ENCODE results near the gene NDUFA13. TPM values are rescaled to one million over a fixed set of nuclear protein-coding genes. Genes with fewer than 3 reads are reported as not detected.

The NDUFA13 gene
- total RNA-seq, 1 donor from 2014 or later, result 218 TPM

GRCh38 chr19:19561946-19562664, 46.1 kb downstream of the NDUFA13 start:
- DNase-seq (no peak), ATAC-seq (no peak)
- H3K27me3 ChIP-seq (ENCODE audit: low read depth), result no peaks in the 10 kb centered on the region
- intact Hi-C loops (cut with DNase I), result no loop called here
- H3K4me3 ChIP-seq, result no peak overlapping the region
- H3K9me3 ChIP-seq, result no peaks in the 10 kb centered on the region
- H3K36me3 ChIP-seq, result no peaks in the 10 kb centered on the region
- H3K4me1 ChIP-seq, result no peaks in the 10 kb centered on the region
- H3K27ac ChIP-seq, result no peak overlapping the region
- no peak for TF ChIP-seq CTCF (IDR thresholded peaks at IDR 0.05)

GRCh38 chr19:19562665-19563347, 46.8 kb downstream of the NDUFA13 start:
- H3K27me3 ChIP-seq (ENCODE audit: low read depth), result no peaks in the 10 kb centered on the region
- no peak for TF ChIP-seq CTCF (IDR thresholded peaks at IDR 0.05)
- no peak overlapping the region for H3K27ac ChIP-seq
- no peaks in the 10 kb centered on the region for H3K4me1 ChIP-seq
- H3K9me3 ChIP-seq, result no peaks in the 10 kb centered on the region
- intact Hi-C loops (cut with DNase I), result no loop called here
- ATAC-seq, result peak; percentile 22 to 30
- no peak for DNase-seq
- no peak overlapping the region for H3K4me3 ChIP-seq
- no peaks in the 10 kb centered on the region for H3K36me3 ChIP-seq

- ATAC-seq (no peak), DNase-seq (no peak)
- Histone ChIP-seq H3K4me3 (no peak overlapping the region), H3K27me3 (ENCODE audit: low read depth) (no peaks in the 10 kb centered on the region), H3K4me1 (no peaks in the 10 kb centered on the region), H3K36me3 (no peaks in the 10 kb centered on the region), H3K9me3 (no peaks in the 10 kb centered on the region), H3K27ac (no peak overlapping the region)
- no peak for TF ChIP-seq CTCF (IDR thresholded peaks at IDR 0.05)
- intact Hi-C loops (cut with DNase I), result no loop called here
These were observed 47.4 kb downstream of the NDUFA13 start for GRCh38 chr19:19563348-19563848.

GRCh38 chr19:19566306-19566705, 50.3 kb downstream of the NDUFA13 start:
- TF ChIP-seq CTCF (IDR thresholded peaks at IDR 0.05), result no peak
- DNase-seq (no peak), ATAC-seq (no peak)
- H3K4me1 ChIP-seq, result no peaks in the 10 kb centered on the region
- H3K27ac ChIP-seq, result no peak overlapping the region
- no peak overlapping the region for H3K4me3 ChIP-seq
- H3K27me3 ChIP-seq (ENCODE audit: low read depth), result no peaks in the 10 kb centered on the region
- H3K9me3 ChIP-seq, result no peaks in the 10 kb centered on the region
- peaks cover 10% of the 10 kb centered on the region for H3K36me3 ChIP-seq
- intact Hi-C loops (cut with DNase I), result no loop called here

- Histone ChIP-seq H3K36me3 (peaks cover 10% of the 10 kb centered on the region), H3K27ac (no peak overlapping the region), H3K4me3 (no peak overlapping the region), H3K4me1 (no peaks in the 10 kb centered on the region), H3K27me3 (ENCODE audit: low read depth) (no peaks in the 10 kb centered on the region), H3K9me3 (no peaks in the 10 kb centered on the region)
- no peak for TF ChIP-seq CTCF (IDR thresholded peaks at IDR 0.05)
- intact Hi-C loops (cut with DNase I), result no loop called here
- ATAC-seq (no peak), DNase-seq (no peak)
These were observed 51.4 kb downstream of the NDUFA13 start for GRCh38 chr19:19567391-19567790.
